HCT116 (cell line): Measurements from ENCODE around the gene DHCR7. TPM values are rescaled to one million over a fixed set of nuclear protein-coding genes. Genes with fewer than 3 reads are reported as not detected.

ENCODE experiments used
- ATAC-seq: fragments of 200-7000 bp; cut with Tn5 transposase; 2 replicates; pipeline ENCODE4 v1.9.1; 2020; ENCODE audit warnings: mild to moderate bottlenecking, moderate library complexity
- BruUV-seq: library from RNA; stranded (reverse); fragments of 400-500 nt; replicated peaks from 2 replicates; lab custom pipeline; 2021; lab: Mats Ljungman, UMichigan
- CTCF ChIA-PET: fragments of 300-600 bp; sonication (Branson Sonifier 250); formaldehyde crosslinking; loops from one replicate; lab custom pipeline; 2021; ENCODE audit warnings: antibody characterized with exemption; lab: Charles Lee
- POLR2A ChIA-PET: fragments of 300-600, 350-600 bp; sonication (Branson Sonifier 250); formaldehyde crosslinking; loops from one replicate; lab custom pipeline; 2021; ENCODE audit warnings: antibody characterized with exemption; lab: Charles Lee
- RAD21 ChIA-PET, 2 experiments: fragments of 300-600 bp; sonication (Branson Sonifier 250); formaldehyde crosslinking; loops; one replicate each; lab custom pipeline; 2023; ENCODE audit warnings: low total read pairs in 2 of 2; ENCODE audit not compliant: uncharacterized antibody in 2 of 2, unreplicated experiment in 2 of 2, low non-redundant PET in 1 of 2; lab: Charles Lee
- DNase-seq: peaks from one replicate; pipeline ENCODE4 v3.0.0-alpha.2; 2010; ENCODE audit warnings: low read depth, low spot score
- H2AFZ ChIP-seq: fragments of 200-600 bp; shearing (Covaris generic), sonication (generic); 2 replicates; pipeline ENCODE4 v1.6.1; 2017; ENCODE audit warnings: low read depth, mixed run types, mixed read lengths, antibody characterized with exemption, low read length; ENCODE audit not compliant: poor library complexity, severe bottlenecking
- H3K27ac ChIP-seq: 2 replicates; pipeline ENCODE4 v1.5.1; 2012; ENCODE audit warnings: low read depth, low read length
- H3K27me3 ChIP-seq: fragments of 200-600 bp; sonication (generic); 2 replicates; pipeline ENCODE4 v1.6.1; 2016; ENCODE audit warnings: mixed run types, low read length, mixed read lengths; ENCODE audit not compliant: insufficient read depth
- H3K36me3 ChIP-seq, 2 experiments: fragments of 200-500 bp in 1 of 2; fragments of 200-600 bp in 1 of 2; sonication (Bioruptor generic) in 1 of 2; sonication (generic) in 1 of 2; 2 replicates each; pipeline versions ENCODE4 v1.5.1 to v1.6.1; 2014 to 2016; ENCODE audit warnings: low read length in 2 of 2, inconsistent platforms in 1 of 2, mixed read lengths in 1 of 2, mixed run types in 1 of 2; ENCODE audit not compliant: insufficient read depth in 2 of 2, control insufficient read depth in 1 of 2
- H3K4me1 ChIP-seq, 2 experiments: fragments of 200-600 bp in 1 of 2; sonication (generic) in 1 of 2; 2 replicates each; pipeline versions ENCODE4 v1.5.1 to v1.6.1; 2012 to 2017; ENCODE audit warnings: low read length in 2 of 2, inconsistent platforms in 1 of 2, mild to moderate bottlenecking in 1 of 2, mixed read lengths in 1 of 2, mixed run types in 1 of 2, moderate library complexity in 1 of 2; ENCODE audit not compliant: insufficient read depth in 2 of 2, control insufficient read depth in 1 of 2
- H3K4me2 ChIP-seq: fragments of 200-600 bp; sonication (generic); 2 replicates; pipeline ENCODE4 v1.6.1; 2017; ENCODE audit warnings: mixed run types, low read length, mixed read lengths
- H3K4me3 ChIP-seq, 2 experiments: fragments of 200-600 bp in 1 of 2; sonication (generic) in 1 of 2; replicated peaks in 1 of 2; 2 replicates each; pipeline ENCODE4 v1.5.1; 2011 to 2016; ENCODE audit warnings: low read length in 2 of 2, control low read depth in 1 of 2, low read depth in 1 of 2, mild to moderate bottlenecking in 1 of 2, mixed read lengths in 1 of 2, mixed run types in 1 of 2
- H3K79me2 ChIP-seq: fragments of 200-600 bp; sonication (generic); 2 replicates; pipeline ENCODE4 v1.6.1; 2017; ENCODE audit warnings: mild to moderate bottlenecking, mixed run types, low read length, moderate library complexity, mixed read lengths; ENCODE audit not compliant: insufficient read depth
- H3K9ac ChIP-seq: fragments of 200-600 bp; sonication (generic); 2 replicates; pipeline ENCODE4 v1.6.1; 2016; ENCODE audit warnings: low read length, mixed read lengths
- H3K9me2 ChIP-seq: fragments of 200-600 bp; sonication (generic), shearing (Covaris generic); 2 replicates; pipeline ENCODE4 v1.6.1; 2017; ENCODE audit warnings: mixed run types, mild to moderate bottlenecking, moderate library complexity; ENCODE audit not compliant: insufficient read depth
- H3K9me3 ChIP-seq, 2 experiments: fragments of 200-500 bp in 1 of 2; fragments of 200-600 bp in 1 of 2; sonication (Bioruptor generic) in 1 of 2; sonication (generic) in 1 of 2; 2 replicates each; pipeline ENCODE4 v1.6.1; 2014 to 2017; ENCODE audit warnings: low read length in 2 of 2, mixed read lengths in 2 of 2, inconsistent platforms in 1 of 2, low read depth in 1 of 2, mild to moderate bottlenecking in 1 of 2, mixed run types in 1 of 2, moderate library complexity in 1 of 2; ENCODE audit not compliant: control insufficient read depth in 1 of 2, insufficient read depth in 1 of 2
- H4K20me1 ChIP-seq: fragments of 200-600 bp; sonication (generic), shearing (Covaris generic); 2 replicates; pipeline ENCODE4 v1.6.1; 2017; ENCODE audit warnings: mixed run types, mild to moderate bottlenecking, moderate library complexity; ENCODE audit not compliant: insufficient read depth
- ATF3 ChIP-seq: IDR thresholded peaks from 2 replicates; pipeline ENCODE4 v1.6.1; 2012
- CEBPB ChIP-seq: IDR thresholded peaks from 2 replicates; pipeline ENCODE4 v1.6.1; 2012; ENCODE audit warnings: low read depth
- EGR1 ChIP-seq: IDR thresholded peaks from 2 replicates; pipeline ENCODE4 v1.6.1; 2012; ENCODE audit warnings: low read depth
- ELF1 ChIP-seq: IDR thresholded peaks from 2 replicates; pipeline ENCODE4 v1.6.1; 2012; ENCODE audit warnings: low read depth, borderline replicate concordance
- EZH2 ChIP-seq: fragments of 200-600 bp; sonication (generic); IDR thresholded peaks from 2 replicates; pipeline ENCODE4 v1.6.1; 2017; ENCODE audit warnings: antibody characterized with exemption, mixed run types
- EZH2phosphoT487 ChIP-seq: fragments of 200-600 bp; IDR thresholded peaks from 2 replicates; pipeline ENCODE4 v1.6.1; 2018; ENCODE audit warnings: antibody characterized with exemption, borderline replicate concordance
- MAX ChIP-seq: IDR thresholded peaks from 2 replicates; pipeline ENCODE4 v1.6.1; 2012
- RAD21 ChIP-seq: IDR thresholded peaks from 2 replicates; pipeline ENCODE4 v1.6.1; 2012; ENCODE audit warnings: low read depth, mild to moderate bottlenecking
- SIN3A ChIP-seq: IDR thresholded peaks from 2 replicates; pipeline ENCODE4 v1.6.1; 2012; ENCODE audit warnings: low read depth
- SRF ChIP-seq: IDR thresholded peaks from 2 replicates; pipeline ENCODE4 v1.6.1; 2012; ENCODE audit warnings: low read depth
- YY1 ChIP-seq: IDR thresholded peaks from 2 replicates; pipeline ENCODE4 v1.6.1; 2011; ENCODE audit warnings: low read length, low read depth, moderate library complexity, mild to moderate bottlenecking; ENCODE audit not compliant: insufficient replicate concordance; ENCODE audit errors: extremely low read depth
- ZBTB33 ChIP-seq: IDR thresholded peaks from 2 replicates; pipeline ENCODE4 v1.6.1; 2011; ENCODE audit warnings: mild to moderate bottlenecking, low read length, moderate library complexity; ENCODE audit not compliant: insufficient replicate concordance; ENCODE audit errors: extremely low read depth
- ZFX ChIP-seq: fragments of 450-650 bp; IDR thresholded peaks from 2 replicates; pipeline ENCODE4 v1.6.1; 2017
- ZNF274 ChIP-seq: fragments of 200-500 bp; sonication (Bioruptor generic); IDR thresholded peaks from 2 replicates; pipeline ENCODE4 v1.6.1; 2014; ENCODE audit warnings: mild to moderate bottlenecking, low read depth, low read length, inconsistent platforms
- intact Hi-C: fragments of 100-400 bp; cut with micrococcal nuclease; formaldehyde crosslinking; loops from 2 replicates; pipeline ENCODE4 v1.10.0; 2022
- total RNA-seq: library from RNA; stranded (reverse); gene quantifications from one replicate; pipeline ENCODE4 v1.2.1, GENCODE V29; 2021; ENCODE audit not compliant: unreplicated experiment

DHCR7 gene
- total RNA-seq, 1 experiment from 2014 or later = 115 TPM

- Histone ChIP-seq H3K27me3 (no peaks in the 10 kb centered on the region), H4K20me1 (no peaks in the 10 kb centered on the region), H3K9me3 (no peaks in the 10 kb centered on the region), H3K9me2 (no peaks in the 10 kb centered on the region), H3K27ac (no peak overlapping the region), H3K79me2 (no peaks in the 10 kb centered on the region), H2AFZ (no peak overlapping the region), H3K9ac (no peak overlapping the region), H3K4me2 (no peak overlapping the region), H3K4me1 (no peaks in the 10 kb centered on the region), H3K4me3 (no peak overlapping the region), H3K36me3 (peaks cover 2 to 5% of the 10 kb centered on the region in 2 experiments; a peak in 2 of 4 replicates)
- BruUV-seq = no TSS peak
- RAD21 ChIA-PET = no interaction called here
- ATAC-seq = no peak
- intact Hi-C loops = no loop called here
- no peak for DNase-seq
- CTCF ChIA-PET = no interaction called here
- POLR2A ChIA-PET = no interaction called here
- TF ChIP-seq ZBTB33 (no peak), ZFX (no peak), SRF (no peak), EZH2 (no peak), CEBPB (no peak), ELF1 (no peak), YY1 (no peak), EZH2phosphoT487 (no peak), RAD21 (no peak), EGR1 (no peak), ATF3 (no peak), SIN3A (no peak), MAX (no peak), ZNF274 (no peak)
These were observed 25.5 kb upstream of the DHCR7 start for GRCh38 chr11:71473793-71474080.
